Breast epithelium (tissue), 3 donors: ENCODE results near the gene KYNU.

ENCODE experiments used
- CTCF ChIP-seq, 3 donors: fragments of 450-650 bp; IDR thresholded peaks; one replicate each; pipeline ENCODE4 v1.5.1; 2016 to 2017; ENCODE audit warnings: antibody characterized with exemption in 3 of 3, mild to moderate bottlenecking in 3 of 3, moderate library complexity in 3 of 3
- POLR2AphosphoS5 ChIP-seq, 3 donors: sonication (generic); formaldehyde crosslinking; IDR thresholded peaks; one replicate each; pipeline ENCODE4 v1.6.1; 2017; ENCODE audit warnings: antibody characterized with exemption in 3 of 3

DNA sequence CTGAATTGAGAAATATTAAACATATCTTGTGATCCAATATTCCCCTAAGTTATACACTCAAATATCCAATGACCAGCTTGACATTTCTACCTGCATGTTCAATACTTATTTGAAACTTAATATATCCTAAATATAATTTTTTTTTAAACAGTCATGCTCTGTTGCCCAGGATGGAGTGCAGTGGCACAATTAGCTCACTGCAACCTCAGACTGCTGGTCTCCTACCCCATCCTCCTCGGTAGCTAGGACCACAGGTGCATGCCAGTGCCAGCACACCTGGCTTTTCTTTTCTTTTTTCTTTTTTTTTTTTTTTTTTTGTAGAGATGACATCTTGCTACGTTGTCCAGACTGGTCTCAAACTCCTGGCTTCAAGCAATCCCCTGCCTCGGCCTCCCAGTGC, 4.2 kb downstream of the KYNU start:
- TF ChIP-seq CTCF (IDR thresholded peaks at IDR 0.05) = no peak
- no peak for TF ChIP-seq POLR2AphosphoS5 (IDR thresholded peaks at IDR 0.05)
